OCI-LY1 (cell line): ENCODE measurements around the gene CCDC50.

Experiments
- H2AFZ ChIP-seq: fragments of 200-600 bp; sonication (generic), shearing (Covaris generic); 2 replicates; pipeline ENCODE4 v1.6.0; 2014; ENCODE audit warnings: antibody characterized with exemption, mild to moderate bottlenecking, low read length
- H3F3A ChIP-seq: fragments of 200-600 bp; sonication (generic), shearing (Covaris generic); 2 replicates; pipeline ENCODE4 v1.6.0; 2014; ENCODE audit warnings: mild to moderate bottlenecking, antibody characterized with exemption, low read length, moderate library complexity; ENCODE audit not compliant: insufficient read depth
- H3K27ac ChIP-seq: fragments of 200-600 bp; sonication (generic); 2 replicates; pipeline ENCODE4 v1.5.1; 2014; ENCODE audit warnings: low read length, mixed run types, mild to moderate bottlenecking, low read depth; ENCODE audit not compliant: poor library complexity, severe bottlenecking
- H3K27me3 ChIP-seq: fragments of 200-600 bp; sonication (generic); 2 replicates; pipeline ENCODE4 v1.6.0; 2014; ENCODE audit warnings: antibody characterized with exemption, mild to moderate bottlenecking, low read length, moderate library complexity; ENCODE audit not compliant: insufficient read depth
- H3K36me3 ChIP-seq: fragments of 200-600 bp; sonication (generic); 2 replicates; pipeline ENCODE4 v1.6.1; 2014; ENCODE audit warnings: mild to moderate bottlenecking, antibody characterized with exemption, low read length, moderate library complexity, mixed read lengths; ENCODE audit not compliant: insufficient read depth
- H3K4me1 ChIP-seq: fragments of 200-600 bp; sonication (generic); 2 replicates; pipeline ENCODE4 v1.5.1; 2014; ENCODE audit warnings: mild to moderate bottlenecking, low read length, moderate library complexity; ENCODE audit not compliant: insufficient read depth, severe bottlenecking
- H3K4me2 ChIP-seq: fragments of 200-600 bp; sonication (generic), shearing (Covaris generic); 2 replicates; pipeline ENCODE4 v1.6.1; 2014; ENCODE audit warnings: low read length
- H3K4me3 ChIP-seq: fragments of 200-600 bp; sonication (generic); 2 replicates; pipeline ENCODE4 v1.5.1; 2014; ENCODE audit warnings: low read length, low read depth, mild to moderate bottlenecking, mixed read lengths; ENCODE audit not compliant: poor library complexity, severe bottlenecking
- H3K79me2 ChIP-seq: fragments of 200-600 bp; shearing (Covaris generic); 2 replicates; pipeline ENCODE4 v1.6.1; 2016; ENCODE audit warnings: mixed run types, low read length, mixed read lengths; ENCODE audit not compliant: insufficient read depth
- H3K9ac ChIP-seq: fragments of 200-600 bp; sonication (generic), shearing (Covaris generic); 2 replicates; pipeline ENCODE4 v1.6.1; 2014; ENCODE audit warnings: mild to moderate bottlenecking, low read length, mixed read lengths
- H3K9me2 ChIP-seq: fragments of 200-600 bp; sonication (generic), shearing (Covaris generic); 2 replicates; pipeline ENCODE4 v1.6.1; 2014; ENCODE audit warnings: low read depth, mild to moderate bottlenecking, low read length, mixed read lengths
- H3K9me3 ChIP-seq: fragments of 200-600 bp; shearing (Covaris generic); 2 replicates; pipeline ENCODE4 v1.6.1; 2014; ENCODE audit warnings: low read length, mixed read lengths
- H4K20me1 ChIP-seq: fragments of 200-600 bp; sonication (generic), shearing (Covaris generic); 2 replicates; pipeline ENCODE4 v1.6.0; 2016; ENCODE audit warnings: mild to moderate bottlenecking, low read length; ENCODE audit not compliant: insufficient read depth
- EZH2 ChIP-seq: fragments of 200-600 bp; sonication (generic), shearing (Covaris generic); IDR thresholded peaks from 2 replicates; pipeline ENCODE4 v1.8.0; 2017; ENCODE audit warnings: borderline replicate concordance, mixed run types, mild to moderate bottlenecking, antibody characterized with exemption, low read length, moderate library complexity, mixed read lengths
- TF ChIP-seq, protein P1 (sequence below): fragments of 200-600 bp; sonication (generic), shearing (Covaris generic); IDR thresholded peaks from 2 replicates; pipeline ENCODE4 v1.5.1; 2017; ENCODE audit warnings: mild to moderate bottlenecking, antibody characterized with exemption, low read length, moderate library complexity, mixed read lengths

Gene CCDC50

DNA sequence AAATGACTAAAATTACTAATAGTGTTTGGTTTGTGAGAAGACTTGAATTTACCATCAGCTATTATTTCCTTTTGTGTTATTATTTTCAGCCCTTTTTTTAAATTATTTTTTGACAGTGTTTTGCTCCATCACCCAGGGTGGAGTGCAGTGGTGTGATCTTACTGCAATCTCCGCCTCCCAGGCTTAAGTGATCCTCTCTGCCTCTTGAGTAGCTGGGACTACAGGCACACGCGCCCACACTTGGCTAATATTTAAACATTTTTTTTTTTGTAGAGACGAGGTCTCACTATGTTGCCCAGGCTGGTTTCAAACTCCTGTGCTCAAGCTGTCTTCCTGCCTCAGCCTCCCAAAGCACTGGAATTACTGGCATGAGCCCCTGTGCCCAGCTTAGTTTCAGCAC, 32.8 kb downstream of the CCDC50 start:
- Histone ChIP-seq H3K79me2 (no peaks in the 10 kb centered on the region), H3K27me3 (no peaks in the 10 kb centered on the region), H3K9me3 (no peaks in the 10 kb centered on the region), H3K36me3 (no peaks in the 10 kb centered on the region), H3K9me2 (no peaks in the 10 kb centered on the region), H3K4me3 (no peak overlapping the region), H3K9ac (no peak overlapping the region), H3K4me1 (no peaks in the 10 kb centered on the region), H3K4me2 (no peak overlapping the region), H2AFZ (no peak overlapping the region), H3K27ac (no peak overlapping the region), H4K20me1 (no peaks in the 10 kb centered on the region), H3F3A (no peaks in the 10 kb centered on the region)
- TF ChIP-seq EZH2: no peak
- TF ChIP-seq, protein P1, sequence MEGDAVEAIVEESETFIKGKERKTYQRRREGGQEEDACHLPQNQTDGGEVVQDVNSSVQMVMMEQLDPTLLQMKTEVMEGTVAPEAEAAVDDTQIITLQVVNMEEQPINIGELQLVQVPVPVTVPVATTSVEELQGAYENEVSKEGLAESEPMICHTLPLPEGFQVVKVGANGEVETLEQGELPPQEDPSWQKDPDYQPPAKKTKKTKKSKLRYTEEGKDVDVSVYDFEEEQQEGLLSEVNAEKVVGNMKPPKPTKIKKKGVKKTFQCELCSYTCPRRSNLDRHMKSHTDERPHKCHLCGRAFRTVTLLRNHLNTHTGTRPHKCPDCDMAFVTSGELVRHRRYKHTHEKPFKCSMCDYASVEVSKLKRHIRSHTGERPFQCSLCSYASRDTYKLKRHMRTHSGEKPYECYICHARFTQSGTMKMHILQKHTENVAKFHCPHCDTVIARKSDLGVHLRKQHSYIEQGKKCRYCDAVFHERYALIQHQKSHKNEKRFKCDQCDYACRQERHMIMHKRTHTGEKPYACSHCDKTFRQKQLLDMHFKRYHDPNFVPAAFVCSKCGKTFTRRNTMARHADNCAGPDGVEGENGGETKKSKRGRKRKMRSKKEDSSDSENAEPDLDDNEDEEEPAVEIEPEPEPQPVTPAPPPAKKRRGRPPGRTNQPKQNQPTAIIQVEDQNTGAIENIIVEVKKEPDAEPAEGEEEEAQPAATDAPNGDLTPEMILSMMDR: no peak

DNA sequence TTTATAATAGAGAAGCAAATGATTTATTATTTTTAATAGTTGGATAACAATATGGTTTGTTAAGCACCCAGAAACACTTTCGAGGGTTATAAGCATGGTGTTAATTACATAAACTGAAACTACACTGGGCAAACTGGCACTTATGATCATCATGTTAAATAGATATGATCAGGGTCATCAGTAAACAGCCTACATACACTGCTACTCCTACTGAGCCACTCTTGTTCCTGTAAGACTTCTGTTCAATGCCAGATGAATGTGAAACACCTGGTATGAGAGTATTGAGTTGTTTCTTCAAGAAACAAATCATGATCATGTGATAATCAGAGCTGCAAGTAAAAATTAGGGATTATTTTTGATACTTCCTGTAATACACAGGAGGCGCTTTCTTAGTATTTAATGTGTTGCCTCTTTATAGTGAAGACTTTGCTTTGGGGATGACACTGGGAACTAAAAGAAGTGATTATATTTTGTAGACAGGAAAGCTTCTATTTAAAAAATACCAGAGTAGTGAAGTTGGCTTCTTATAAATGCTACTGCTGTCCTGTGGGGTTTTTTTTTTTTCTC, 33.4 kb downstream of the CCDC50 start:
- H3K4me2 ChIP-seq: no peak overlapping the region
- no peaks in the 10 kb centered on the region for H3K9me3 ChIP-seq
- TF ChIP-seq, protein P1: no peak
- TF ChIP-seq EZH2: no peak
- no peaks in the 10 kb centered on the region for H3K9me2 ChIP-seq
- no peaks in the 10 kb centered on the region for H3K27me3 ChIP-seq
- no peak overlapping the region for H2AFZ ChIP-seq
- no peaks in the 10 kb centered on the region for H3F3A ChIP-seq
- no peak overlapping the region for H3K9ac ChIP-seq
- H3K79me2 ChIP-seq: no peaks in the 10 kb centered on the region
- no peaks in the 10 kb centered on the region for H3K4me1 ChIP-seq
- H4K20me1 ChIP-seq: no peaks in the 10 kb centered on the region
- no peak overlapping the region for H3K27ac ChIP-seq
- no peaks in the 10 kb centered on the region for H3K36me3 ChIP-seq
- no peak overlapping the region for H3K4me3 ChIP-seq

DNA sequence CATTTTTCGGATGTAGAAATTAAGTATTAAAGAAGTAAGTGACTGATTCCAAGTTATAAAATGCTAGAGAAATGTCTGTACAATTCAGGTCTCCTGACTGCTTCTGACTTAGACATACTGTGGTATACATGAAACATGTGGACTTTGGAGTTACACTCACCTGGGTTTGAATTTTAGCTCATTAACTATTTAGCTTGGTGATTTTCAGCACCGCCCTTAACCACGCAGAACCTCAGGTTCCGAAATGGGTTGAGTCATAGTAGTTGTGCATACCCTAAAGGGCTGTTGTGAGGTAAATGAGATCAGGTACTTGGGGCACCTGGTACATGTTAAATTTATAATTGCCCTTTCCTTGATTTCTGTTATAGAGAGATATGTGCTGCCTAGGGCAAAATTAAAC, 34.0 kb downstream of the CCDC50 start:
- Histone ChIP-seq H3K4me3 (no peak overlapping the region), H3K9me2 (no peaks in the 10 kb centered on the region), H3K27ac (no peak overlapping the region), H3K27me3 (no peaks in the 10 kb centered on the region), H3K4me1 (no peaks in the 10 kb centered on the region), H3K79me2 (no peaks in the 10 kb centered on the region), H3K9ac (no peak overlapping the region), H3K4me2 (no peak overlapping the region), H2AFZ (no peak overlapping the region), H3F3A (no peaks in the 10 kb centered on the region), H4K20me1 (no peaks in the 10 kb centered on the region), H3K36me3 (no peaks in the 10 kb centered on the region), H3K9me3 (no peaks in the 10 kb centered on the region)
- TF ChIP-seq EZH2: no peak
- TF ChIP-seq, protein P1: no peak
